Measurements from ENCODE around the gene PWP2.
"Not testable (repeated sequence)": the region's sequence is repeated elsewhere in the genome, so short reads cannot be mapped to it uniquely, and the experiment has no call there.

- not testable (repeated sequence) for TF ChIP-seq POLR2A (IDR thresholded peaks at IDR 0.05; ENCODE audit: low read length); GATA1 (IDR thresholded peaks at IDR 0.05; ENCODE audit: low read depth, low read length)
Observed at GRCh38 chr21:44175189-44175588, 68.0 kb downstream of the PWP2 start.

All from erythroblast (primary cell).